Brain microvascular endothelial cell (primary cell): ENCODE measurements around the gene NDUFAF2.
"Not testable (repeated sequence)": the region's sequence is repeated elsewhere in the genome, so short reads cannot be mapped to it uniquely, and the experiment has no call there.

ENCODE experiments used
- DNase-seq: peaks from one replicate; pipeline ENCODE4 v3.0.0-alpha.2; 2020
- H3K27ac ChIP-seq: fragments of 250-450 bp; sonication (Bioruptor Pico); 2 replicates; pipeline ENCODE4 v1.5.1; 2020; ENCODE audit warnings: mild to moderate bottlenecking, moderate library complexity
- H3K27me3 ChIP-seq: fragments of 250-450 bp; sonication (Bioruptor Pico); replicated peaks from 2 replicates; pipeline ENCODE4 v1.5.1; 2020; ENCODE audit warnings: mild to moderate bottlenecking
- H3K36me3 ChIP-seq: fragments of 250-450 bp; sonication (Bioruptor Pico); replicated peaks from 2 replicates; pipeline ENCODE4 v1.5.1; 2020; ENCODE audit warnings: mild to moderate bottlenecking
- H3K4me3 ChIP-seq: 2 replicates; pipeline ENCODE4 v1.5.1; 2011; ENCODE audit warnings: low read depth, mild to moderate bottlenecking, control low read depth, low read length, moderate library complexity
- CTCF ChIP-seq: IDR thresholded peaks from 2 replicates; pipeline ENCODE4 v1.5.1; 2011; ENCODE audit warnings: low read depth, mild to moderate bottlenecking, moderate library complexity, low read length, control low read depth, inconsistent platforms; ENCODE audit errors: missing control alignments
- in situ Hi-C: cut with HindIII; loops from 2 replicates; pipeline ENCODE4 v1.10.0; 2017; ENCODE audit warnings: low sequenced_read_pairs, low pct_ligation_motif_present

Gene NDUFAF2

DNA sequence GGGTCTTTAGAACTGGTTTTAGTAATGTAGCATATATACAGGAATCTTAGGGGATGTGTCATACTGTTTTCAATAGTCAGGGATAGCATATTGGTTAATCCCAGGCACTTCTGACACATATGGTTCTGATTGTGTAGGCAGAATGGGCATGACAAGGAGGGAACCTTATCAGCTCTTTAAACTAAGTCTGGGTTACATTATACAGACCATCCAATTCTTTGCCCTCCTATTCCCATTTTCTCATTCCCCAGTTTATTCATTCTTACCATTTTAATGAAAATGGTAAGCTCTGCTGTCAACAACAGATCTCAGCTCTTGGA, 85.1 kb downstream of the NDUFAF2 start:
- DNase-seq: no peak
- no peaks in the 10 kb centered on the region for H3K36me3 ChIP-seq
- in situ Hi-C loops: no loop called here
- TF ChIP-seq CTCF: no peak
- no peaks in the 10 kb centered on the region for H3K27me3 ChIP-seq
- no peak overlapping the region for H3K27ac ChIP-seq
- no peak overlapping the region for H3K4me3 ChIP-seq

DNA sequence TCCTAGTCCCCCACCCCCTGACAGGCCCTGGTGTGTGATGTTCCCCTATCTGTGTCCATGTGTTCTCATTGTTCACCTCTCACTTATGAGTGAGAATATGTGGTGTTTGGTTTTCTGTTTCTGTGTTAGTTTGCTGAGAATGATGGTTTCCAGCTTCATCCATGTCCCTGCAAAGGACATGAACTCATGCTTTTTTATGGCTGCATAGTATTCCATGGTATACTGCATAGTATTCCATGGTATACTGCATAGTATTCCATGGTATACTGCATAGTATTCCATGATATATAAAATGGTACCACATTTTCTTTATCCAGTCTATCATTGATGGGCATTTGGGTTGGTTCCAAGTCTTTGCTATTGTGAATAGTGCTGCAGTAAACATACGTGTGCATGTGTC, 86.3 kb downstream of the NDUFAF2 start:
- H3K27me3 ChIP-seq, DNase-seq, H3K27ac ChIP-seq, H3K36me3 ChIP-seq, H3K4me3 ChIP-seq, in situ Hi-C loops: not testable (repeated sequence)

- TF ChIP-seq CTCF: no peak
- in situ Hi-C loops: no loop called here
- no peak overlapping the region for H3K4me3 ChIP-seq
- no peak overlapping the region for H3K27ac ChIP-seq
- no peaks in the 10 kb centered on the region for H3K36me3 ChIP-seq
- DNase-seq: no peak
- H3K27me3 ChIP-seq: no peaks in the 10 kb centered on the region
Measured at GRCh38 chr5:61044545-61044944, 99.5 kb downstream of the NDUFAF2 start.

DNA sequence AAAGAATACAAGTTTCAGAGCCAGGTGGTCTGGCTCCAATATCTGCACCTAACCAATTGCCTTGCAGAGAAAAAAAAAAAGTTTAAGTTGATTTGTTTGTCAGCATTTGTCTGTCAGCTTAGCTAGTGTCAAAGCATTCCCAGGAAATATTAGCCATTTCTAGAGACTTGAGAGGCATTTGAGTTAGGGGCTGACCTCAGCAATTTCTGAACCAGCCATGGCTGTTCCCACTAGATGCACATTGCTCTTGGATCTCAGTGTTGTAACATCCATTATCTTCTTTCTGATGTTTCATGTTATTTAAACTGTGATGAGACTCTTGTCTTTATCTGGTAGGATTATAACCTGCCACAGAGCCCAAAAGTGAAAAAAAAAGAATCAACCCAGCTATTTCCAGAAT, 102.3 kb downstream of the NDUFAF2 start:
- no peak overlapping the region for H3K4me3 ChIP-seq
- in situ Hi-C loops: no loop called here
- DNase-seq: no peak
- no peak overlapping the region for H3K27ac ChIP-seq
- no peak for TF ChIP-seq CTCF
- no peaks in the 10 kb centered on the region for H3K27me3 ChIP-seq
- H3K36me3 ChIP-seq: no peaks in the 10 kb centered on the region

DNA sequence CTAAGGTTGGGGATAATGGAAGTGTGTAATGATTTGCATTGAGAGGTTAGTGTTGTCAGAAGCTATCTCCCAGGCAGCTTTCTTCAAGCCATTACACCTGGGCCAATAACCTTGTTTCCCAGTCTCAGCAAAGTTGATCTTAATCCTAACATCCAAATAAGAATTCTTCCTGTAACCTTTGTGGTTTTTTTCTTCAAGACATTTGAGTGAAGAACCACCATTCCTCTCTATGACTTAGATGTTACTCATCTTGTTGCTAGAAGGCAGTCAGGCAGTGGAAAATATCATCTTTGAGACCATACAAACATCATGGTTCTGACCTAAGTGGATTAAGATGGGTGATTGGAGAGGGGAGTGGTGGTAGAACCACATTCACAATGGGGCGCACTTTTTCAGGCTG, 103.5 kb downstream of the NDUFAF2 start:
- H3K27me3 ChIP-seq: no peaks in the 10 kb centered on the region
- H3K36me3 ChIP-seq: no peaks in the 10 kb centered on the region
- DNase-seq: peak; percentile 77
- no peak overlapping the region for H3K4me3 ChIP-seq
- no peak for TF ChIP-seq CTCF
- in situ Hi-C loops: no loop called here
- peak overlapping the region; percentile 17 for H3K27ac ChIP-seq

- Histone ChIP-seq H3K27ac (peak overlapping the region; percentile 78), H3K27me3 (no peaks in the 10 kb centered on the region), H3K36me3 (no peaks in the 10 kb centered on the region), H3K4me3 (no peak overlapping the region)
- DNase-seq: no peak
- no peak for TF ChIP-seq CTCF
- in situ Hi-C loops: no loop called here
Measured at GRCh38 chr5:61050292-61050691, 105.3 kb downstream of the NDUFAF2 start.
